ENCODE measurements around the gene TRIP6.
A peak's percentile ranks its signal among the peaks of the same experiment; 100 is the strongest.

TRIP6 gene

GRCh38 chr7:100874300-100874576, 7.1 kb downstream of the TRIP6 start:
- DNase-seq: no peak

- DNase-seq: peak; percentile 98
These were observed 7.6 kb downstream of the TRIP6 start, which contains the start of gene SRRT for GRCh38 chr7:100874577-100875355. SRRT (plus strand) TSS chr7:100875103; CDS start chr7:100875591, 488 bp downstream.

- peak; percentile 30 for DNase-seq
These were observed 8.2 kb downstream of the TRIP6 start for GRCh38 chr7:100875356-100875751.

GRCh38 chr7:100878013-100878412, 10.8 kb downstream of the TRIP6 start:
- DNase-seq: no peak

GRCh38 chr7:100878685-100879084, 11.5 kb downstream of the TRIP6 start:
- no peak for DNase-seq

GRCh38 chr7:100879685-100880261, 12.6 kb downstream of the TRIP6 start:
- DNase-seq: no peak

- DNase-seq: no peak
These were observed 13.5 kb downstream of the TRIP6 start for GRCh38 chr7:100880645-100881044.

- no peak for DNase-seq
These were observed 13.9 kb downstream of the TRIP6 start for GRCh38 chr7:100881136-100881535.

- no peak for DNase-seq
These were observed 15.0 kb downstream of the TRIP6 start for GRCh38 chr7:100882201-100882600.

- DNase-seq: no peak
These were observed 15.8 kb downstream of the TRIP6 start for GRCh38 chr7:100882785-100883526.

- DNase-seq: peak; percentile 56
These were observed 17.7 kb downstream of the TRIP6 start for GRCh38 chr7:100884736-100885439.

GRCh38 chr7:100885440-100886141, 18.4 kb downstream of the TRIP6 start:
- DNase-seq: no peak

GRCh38 chr7:100886142-100886935, 19.2 kb downstream of the TRIP6 start:
- DNase-seq: no peak

- no peak for DNase-seq
These were observed 19.8 kb downstream of the TRIP6 start for GRCh38 chr7:100886936-100887515.

GRCh38 chr7:100887516-100888290, 20.5 kb downstream of the TRIP6 start:
- peak; percentile 62 for DNase-seq

- no peak for DNase-seq
These were observed 21.3 kb downstream of the TRIP6 start for GRCh38 chr7:100888291-100888987.

GRCh38 chr7:100888988-100889750, 22.0 kb downstream of the TRIP6 start, which contains the start of gene UFSP1:
UFSP1 (minus strand) TSS chr7:100889715; CDS start chr7:100889271, 444 bp downstream.
- DNase-seq: no peak

- no peak for DNase-seq
These were observed 23.7 kb downstream of the TRIP6 start for GRCh38 chr7:100890653-100891567.

All from CD4-positive, alpha-beta T cell treated with Interleukin-4 for 4 hours (primary cell).